ENCODE results near the gene EPB41L2. TPM values are rescaled to one million over a fixed set of nuclear protein-coding genes. Genes with fewer than 3 reads are reported as not detected.

Gene EPB41L2
- total and polyA plus RNA-seq, 2 donors (not counting 1 experiment from before 2014, with no cell fraction given): 113 to 264 TPM

GRCh38 chr6:131004387-131004755 is 58.7 kb downstream of the EPB41L2 start:
- no peak for TF ChIP-seq EZH2 (IDR thresholded peaks at IDR 0.05; ENCODE audit: low read length, missing control alignments)
- TF ChIP-seq, protein P1, sequence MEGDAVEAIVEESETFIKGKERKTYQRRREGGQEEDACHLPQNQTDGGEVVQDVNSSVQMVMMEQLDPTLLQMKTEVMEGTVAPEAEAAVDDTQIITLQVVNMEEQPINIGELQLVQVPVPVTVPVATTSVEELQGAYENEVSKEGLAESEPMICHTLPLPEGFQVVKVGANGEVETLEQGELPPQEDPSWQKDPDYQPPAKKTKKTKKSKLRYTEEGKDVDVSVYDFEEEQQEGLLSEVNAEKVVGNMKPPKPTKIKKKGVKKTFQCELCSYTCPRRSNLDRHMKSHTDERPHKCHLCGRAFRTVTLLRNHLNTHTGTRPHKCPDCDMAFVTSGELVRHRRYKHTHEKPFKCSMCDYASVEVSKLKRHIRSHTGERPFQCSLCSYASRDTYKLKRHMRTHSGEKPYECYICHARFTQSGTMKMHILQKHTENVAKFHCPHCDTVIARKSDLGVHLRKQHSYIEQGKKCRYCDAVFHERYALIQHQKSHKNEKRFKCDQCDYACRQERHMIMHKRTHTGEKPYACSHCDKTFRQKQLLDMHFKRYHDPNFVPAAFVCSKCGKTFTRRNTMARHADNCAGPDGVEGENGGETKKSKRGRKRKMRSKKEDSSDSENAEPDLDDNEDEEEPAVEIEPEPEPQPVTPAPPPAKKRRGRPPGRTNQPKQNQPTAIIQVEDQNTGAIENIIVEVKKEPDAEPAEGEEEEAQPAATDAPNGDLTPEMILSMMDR (conservative IDR thresholded peaks at IDR 0.05 in 1 of 2, IDR thresholded peaks at IDR 0.05 in 1 of 2; ENCODE audit: low read depth in 1 of 2, low read length in 2 of 2): no peak

GRCh38 chr6:131003488-131004386 is 59.3 kb downstream of the EPB41L2 start:
- no peak overlapping the region for H3K4me2 ChIP-seq (ENCODE audit: extremely low read depth, insufficient read depth, low read length)
- H3K9me3 ChIP-seq (ENCODE audit: control insufficient read depth, insufficient read depth, low read depth, low read length): peaks cover 2% of the 10 kb centered on the region
- no peak overlapping the region for H3K27ac ChIP-seq (ENCODE audit: insufficient read depth, low read length)
- H3K79me2 ChIP-seq (ENCODE audit: control insufficient read depth, insufficient read depth, low read length): peaks cover 51% of the 10 kb centered on the region
- no peaks in the 10 kb centered on the region for H3K36me3 ChIP-seq (ENCODE audit: control insufficient read depth, insufficient read depth, low read length)
- H3K4me1 ChIP-seq (ENCODE audit: control insufficient read depth, extremely low read depth, insufficient read depth, low read length): peaks cover 6% of the 10 kb centered on the region
- H3K9ac ChIP-seq (ENCODE audit: insufficient read depth, low read length): no peak overlapping the region
- no peak overlapping the region for H2AFZ ChIP-seq (ENCODE audit: low read length)
- TF ChIP-seq, protein P1 (conservative IDR thresholded peaks at IDR 0.05 in 1 of 2, IDR thresholded peaks at IDR 0.05 in 1 of 2; ENCODE audit: low read depth in 1 of 2, low read length in 2 of 2): no peak
- TF ChIP-seq EZH2 (IDR thresholded peaks at IDR 0.05; ENCODE audit: low read length, missing control alignments): no peak
- DNase-seq (ENCODE audit: low read depth in 2 of 2): no peak
- no peaks in the 10 kb centered on the region for H3K27me3 ChIP-seq (ENCODE audit: control insufficient read depth, insufficient read depth, low read length)
- no peaks in the 10 kb centered on the region for H4K20me1 ChIP-seq (ENCODE audit: control insufficient read depth, extremely low read depth, insufficient read depth, low read length)
- H3K4me3 ChIP-seq (replicated peaks in 1 of 4; ENCODE audit: control extremely low read depth in 1 of 4, insufficient read depth in 1 of 4, low read depth in 3 of 4, low read length in 4 of 4): no peak overlapping the region

More at GRCh38 chr6:131004387-131004755, 58.7 kb downstream of the EPB41L2 start:
- H3K79me2 ChIP-seq (ENCODE audit: control insufficient read depth, insufficient read depth, low read length): peaks cover 45% of the 10 kb centered on the region
- H3K9me3 ChIP-seq (ENCODE audit: control insufficient read depth, insufficient read depth, low read depth, low read length): peaks cover 2% of the 10 kb centered on the region
- DNase-seq (ENCODE audit: low read depth in 2 of 2): no peak
- H3K4me2 ChIP-seq (ENCODE audit: extremely low read depth, insufficient read depth, low read length): no peak overlapping the region
- no peak overlapping the region for H3K27ac ChIP-seq (ENCODE audit: insufficient read depth, low read length)
- peaks cover 6% of the 10 kb centered on the region for H3K4me1 ChIP-seq (ENCODE audit: control insufficient read depth, extremely low read depth, insufficient read depth, low read length)
- H3K36me3 ChIP-seq (ENCODE audit: control insufficient read depth, insufficient read depth, low read length): no peaks in the 10 kb centered on the region
- H3K27me3 ChIP-seq (ENCODE audit: control insufficient read depth, insufficient read depth, low read length): no peaks in the 10 kb centered on the region
- H4K20me1 ChIP-seq (ENCODE audit: control insufficient read depth, extremely low read depth, insufficient read depth, low read length): no peaks in the 10 kb centered on the region
- H2AFZ ChIP-seq (ENCODE audit: low read length): no peak overlapping the region
- no peak overlapping the region for H3K9ac ChIP-seq (ENCODE audit: insufficient read depth, low read length)
- H3K4me3 ChIP-seq (replicated peaks in 1 of 4; ENCODE audit: control extremely low read depth in 1 of 4, insufficient read depth in 1 of 4, low read depth in 3 of 4, low read length in 4 of 4): no peak overlapping the region

DNA sequence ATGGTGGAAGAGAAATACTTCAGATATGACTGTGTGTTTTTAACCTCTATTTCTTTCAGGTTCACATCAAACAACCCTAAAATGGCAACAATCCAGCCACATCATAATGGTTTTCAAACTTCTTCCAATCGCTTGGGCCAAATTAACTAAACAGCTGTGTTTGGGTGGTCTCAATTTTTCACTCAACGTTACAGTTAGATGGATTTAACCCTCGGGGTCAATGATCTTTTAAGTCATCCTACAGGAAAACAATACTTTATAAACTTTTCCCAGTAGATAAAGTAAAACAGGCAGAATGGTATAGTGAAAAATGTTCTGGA is 60.4 kb downstream of the EPB41L2 start:
- H3K27me3 ChIP-seq (ENCODE audit: control insufficient read depth, insufficient read depth, low read length): no peaks in the 10 kb centered on the region
- TF ChIP-seq, protein P1 (conservative IDR thresholded peaks at IDR 0.05 in 1 of 2, IDR thresholded peaks at IDR 0.05 in 1 of 2; ENCODE audit: low read depth in 1 of 2, low read length in 2 of 2): no peak
- no peak for TF ChIP-seq EZH2 (IDR thresholded peaks at IDR 0.05; ENCODE audit: low read length, missing control alignments)
- no peak overlapping the region for H3K27ac ChIP-seq (ENCODE audit: insufficient read depth, low read length)
- DNase-seq (ENCODE audit: low read depth in 2 of 2): no peak
- H3K4me2 ChIP-seq (ENCODE audit: extremely low read depth, insufficient read depth, low read length): no peak overlapping the region
- H2AFZ ChIP-seq (ENCODE audit: low read length): no peak overlapping the region
- no peak overlapping the region for H3K4me3 ChIP-seq (replicated peaks in 1 of 4; ENCODE audit: control extremely low read depth in 1 of 4, insufficient read depth in 1 of 4, low read depth in 3 of 4, low read length in 4 of 4)
- H3K79me2 ChIP-seq (ENCODE audit: control insufficient read depth, insufficient read depth, low read length): peaks cover 53% of the 10 kb centered on the region
- H3K9ac ChIP-seq (ENCODE audit: insufficient read depth, low read length): no peak overlapping the region
- no peaks in the 10 kb centered on the region for H4K20me1 ChIP-seq (ENCODE audit: control insufficient read depth, extremely low read depth, insufficient read depth, low read length)
- peaks cover 6% of the 10 kb centered on the region for H3K4me1 ChIP-seq (ENCODE audit: control insufficient read depth, extremely low read depth, insufficient read depth, low read length)
- H3K36me3 ChIP-seq (ENCODE audit: control insufficient read depth, insufficient read depth, low read length): no peaks in the 10 kb centered on the region
- no peaks in the 10 kb centered on the region for H3K9me3 ChIP-seq (ENCODE audit: control insufficient read depth, insufficient read depth, low read depth, low read length)
